Suprapubic skin (tissue), 3 donors: ENCODE measurements around the gene ZNF185.

ENCODE experiments used
- POLR2A ChIP-seq, 2 donors: fragments of 450-650 bp; IDR thresholded peaks; one replicate each; pipeline ENCODE4 v1.6.1; 2017; ENCODE audit warnings: antibody characterized with exemption in 2 of 2, mild to moderate bottlenecking in 2 of 2, moderate library complexity in 2 of 2
- TF ChIP-seq, protein P1 (sequence below), 2 donors: fragments of 200-600 bp in 1 of 2; fragments of 450-650 bp in 1 of 2; sonication (generic) in 1 of 2; IDR thresholded peaks; one replicate each; pipeline ENCODE4 v1.5.1; 2016 to 2019; ENCODE audit warnings: antibody characterized with exemption in 2 of 2, mild to moderate bottlenecking in 1 of 2, moderate library complexity in 1 of 2

DNA sequence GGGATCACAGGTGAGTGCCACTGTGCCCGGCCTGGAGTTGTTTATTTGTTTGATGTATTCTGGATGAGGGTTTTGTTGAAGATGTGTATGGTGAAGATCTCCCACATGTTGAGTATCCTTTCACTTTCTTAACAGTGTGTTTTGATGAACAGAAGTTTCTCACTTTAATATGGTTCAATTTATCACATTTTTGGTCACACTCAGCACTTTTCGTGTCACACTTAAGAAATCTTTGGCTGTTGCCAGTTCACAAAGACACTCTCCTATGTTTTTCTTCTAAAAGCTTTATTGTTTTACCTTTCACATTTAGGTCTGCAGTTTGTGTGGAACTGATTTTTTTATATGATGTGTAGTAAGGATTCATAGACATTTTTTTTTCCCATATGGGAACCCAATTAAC is 16.6 kb upstream of the ZNF185 start:
- TF ChIP-seq, protein P1, sequence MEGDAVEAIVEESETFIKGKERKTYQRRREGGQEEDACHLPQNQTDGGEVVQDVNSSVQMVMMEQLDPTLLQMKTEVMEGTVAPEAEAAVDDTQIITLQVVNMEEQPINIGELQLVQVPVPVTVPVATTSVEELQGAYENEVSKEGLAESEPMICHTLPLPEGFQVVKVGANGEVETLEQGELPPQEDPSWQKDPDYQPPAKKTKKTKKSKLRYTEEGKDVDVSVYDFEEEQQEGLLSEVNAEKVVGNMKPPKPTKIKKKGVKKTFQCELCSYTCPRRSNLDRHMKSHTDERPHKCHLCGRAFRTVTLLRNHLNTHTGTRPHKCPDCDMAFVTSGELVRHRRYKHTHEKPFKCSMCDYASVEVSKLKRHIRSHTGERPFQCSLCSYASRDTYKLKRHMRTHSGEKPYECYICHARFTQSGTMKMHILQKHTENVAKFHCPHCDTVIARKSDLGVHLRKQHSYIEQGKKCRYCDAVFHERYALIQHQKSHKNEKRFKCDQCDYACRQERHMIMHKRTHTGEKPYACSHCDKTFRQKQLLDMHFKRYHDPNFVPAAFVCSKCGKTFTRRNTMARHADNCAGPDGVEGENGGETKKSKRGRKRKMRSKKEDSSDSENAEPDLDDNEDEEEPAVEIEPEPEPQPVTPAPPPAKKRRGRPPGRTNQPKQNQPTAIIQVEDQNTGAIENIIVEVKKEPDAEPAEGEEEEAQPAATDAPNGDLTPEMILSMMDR (IDR thresholded peaks at IDR 0.05): no peak
- no peak for TF ChIP-seq POLR2A (IDR thresholded peaks at IDR 0.05)
